GM10266 (cell line): ENCODE data around the gene KCNAB1.

Experiments
- DNase-seq: peaks from one replicate; pipeline ENCODE4 v3.0.0; 2012; ENCODE audit errors: extremely low spot score
- CTCF ChIP-seq: IDR thresholded peaks from 2 replicates; pipeline ENCODE4 v1.5.1; 2012; ENCODE audit warnings: mild to moderate bottlenecking, low read depth; ENCODE audit not compliant: control insufficient read depth, insufficient read depth; ENCODE audit errors: missing control alignments

The KCNAB1 gene

GRCh38 chr3:156522673-156523072, 402.3 kb downstream of the KCNAB1 start:
- no peak for TF ChIP-seq CTCF
- DNase-seq: no peak

- no peak for DNase-seq
- no peak for TF ChIP-seq CTCF
These were observed 405.4 kb downstream of the KCNAB1 start for GRCh38 chr3:156525808-156526207.

- DNase-seq: no peak
- TF ChIP-seq CTCF: no peak
These were observed 406.7 kb downstream of the KCNAB1 start for GRCh38 chr3:156527060-156527459.

GRCh38 chr3:156530980-156531379, 410.6 kb downstream of the KCNAB1 start:
- TF ChIP-seq CTCF: no peak
- no peak for DNase-seq

- DNase-seq: no peak
- TF ChIP-seq CTCF: no peak
These were observed 412.4 kb downstream of the KCNAB1 start for GRCh38 chr3:156532730-156533129.

GRCh38 chr3:156533205-156533604, 412.8 kb downstream of the KCNAB1 start:
- DNase-seq: no peak
- no peak for TF ChIP-seq CTCF

GRCh38 chr3:156535162-156535627, 414.8 kb downstream of the KCNAB1 start:
- DNase-seq: no peak
- no peak for TF ChIP-seq CTCF

GRCh38 chr3:156535798-156536197, 415.4 kb downstream of the KCNAB1 start:
- no peak for TF ChIP-seq CTCF
- no peak for DNase-seq
